NCI-H146 (cell line): Measurements from ENCODE around the gene FBLN2.

Source experiments
- DNase-seq: peaks from one replicate; lab custom pipeline; 2025; lab: John Stamatoyannopoulos, UW

The FBLN2 gene

GRCh38 chr3:13582366-13583250, 33.7 kb downstream of the FBLN2 start:
- DNase-seq, result no peak

- no peak for DNase-seq
These were observed 34.6 kb downstream of the FBLN2 start for GRCh38 chr3:13583251-13584180.

- DNase-seq, result no peak
These were observed 35.5 kb downstream of the FBLN2 start for GRCh38 chr3:13584427-13584891.

- DNase-seq, result no peak
These were observed 36.0 kb downstream of the FBLN2 start for GRCh38 chr3:13584901-13585300.

GRCh38 chr3:13587442-13587841, 38.5 kb downstream of the FBLN2 start:
- no peak for DNase-seq

GRCh38 chr3:13588221-13588701, 39.3 kb downstream of the FBLN2 start:
- no peak for DNase-seq

GRCh38 chr3:13588993-13589392, 40.1 kb downstream of the FBLN2 start:
- no peak for DNase-seq

GRCh38 chr3:13590841-13591520, 42.1 kb downstream of the FBLN2 start:
- no peak for DNase-seq

GRCh38 chr3:13593615-13594014, 44.7 kb downstream of the FBLN2 start:
- DNase-seq, result no peak

GRCh38 chr3:13594146-13594545, 45.2 kb downstream of the FBLN2 start:
- no peak for DNase-seq

- DNase-seq, result no peak
These were observed 46.1 kb downstream of the FBLN2 start for GRCh38 chr3:13594991-13595421.

GRCh38 chr3:13595485-13595884, 46.6 kb downstream of the FBLN2 start:
- no peak for DNase-seq

- no peak for DNase-seq
These were observed 47.7 kb downstream of the FBLN2 start for GRCh38 chr3:13596426-13597205.

GRCh38 chr3:13597661-13598060, 48.7 kb downstream of the FBLN2 start:
- no peak for DNase-seq

GRCh38 chr3:13598201-13598600, 49.3 kb downstream of the FBLN2 start:
- no peak for DNase-seq

GRCh38 chr3:13598926-13599886, 50.3 kb downstream of the FBLN2 start:
- DNase-seq, result no peak

GRCh38 chr3:13599887-13600450, 51.0 kb downstream of the FBLN2 start:
- DNase-seq, result no peak

- DNase-seq, result no peak
These were observed 52.2 kb downstream of the FBLN2 start for GRCh38 chr3:13600950-13601691.

- no peak for DNase-seq
These were observed 52.8 kb downstream of the FBLN2 start for GRCh38 chr3:13601692-13602080.
